H9 (cell line): ENCODE data around the gene CHCHD6. TPM values are rescaled to one million over a fixed set of nuclear protein-coding genes. Genes with fewer than 3 reads are reported as not detected.
A peak's percentile ranks its signal among the peaks of the same experiment; 100 is the strongest.

Source experiments
- DNase-seq: peaks from one replicate; pipeline ENCODE4 v3.0.0-alpha.2; 2017
- H2AFZ ChIP-seq: one replicate; pipeline ENCODE4 v1.6.1; 2013; ENCODE audit warnings: mild to moderate bottlenecking, low read length, control low read depth, moderate library complexity
- H2AK5ac ChIP-seq: 2 replicates; pipeline ENCODE4 v1.6.1; 2013; ENCODE audit warnings: low read length, control low read depth, mixed read lengths; ENCODE audit not compliant: insufficient read length
- H2BK120ac ChIP-seq: one replicate; pipeline ENCODE4 v1.6.1; 2013; ENCODE audit warnings: low read depth, mild to moderate bottlenecking, low read length, control low read depth, inconsistent platforms; ENCODE audit not compliant: poor library complexity, severe bottlenecking
- H2BK12ac ChIP-seq: 2 replicates; pipeline ENCODE4 v1.6.1; 2013; ENCODE audit warnings: low read length, control low read depth, mixed read lengths, low read depth; ENCODE audit not compliant: insufficient read length
- H2BK15ac ChIP-seq: 2 replicates; pipeline ENCODE4 v1.6.1; 2013; ENCODE audit warnings: low read depth, low read length, control low read depth
- H2BK20ac ChIP-seq: one replicate; pipeline ENCODE4 v1.6.1; 2013; ENCODE audit warnings: low read depth, mild to moderate bottlenecking, low read length, control low read depth, inconsistent platforms; ENCODE audit not compliant: poor library complexity, severe bottlenecking
- H2BK5ac ChIP-seq: 2 replicates; pipeline ENCODE4 v1.6.1; 2013; ENCODE audit warnings: low read length, control low read depth, mixed read lengths; ENCODE audit not compliant: insufficient read length
- H3K14ac ChIP-seq: 2 replicates; pipeline ENCODE4 v1.6.1; 2013; ENCODE audit warnings: low read length, control low read depth; ENCODE audit not compliant: insufficient read depth
- H3K18ac ChIP-seq: 2 replicates; pipeline ENCODE4 v1.6.1; 2013; ENCODE audit warnings: low read depth, mild to moderate bottlenecking, mixed read lengths, low read length, control low read depth; ENCODE audit not compliant: insufficient read length
- H3K23ac ChIP-seq: 2 replicates; pipeline ENCODE4 v1.6.1; 2013; ENCODE audit warnings: low read length, control low read depth, mixed read lengths, low read depth; ENCODE audit not compliant: insufficient read length
- H3K23me2 ChIP-seq: 2 replicates; pipeline ENCODE4 v1.6.1; 2013; ENCODE audit warnings: low read depth, mild to moderate bottlenecking, mixed read lengths, low read length, control low read depth; ENCODE audit not compliant: insufficient read length, poor library complexity, severe bottlenecking
- H3K27ac ChIP-seq: 2 replicates; pipeline ENCODE4 v1.5.1; 2013; ENCODE audit warnings: low read length, control low read depth, mixed read lengths, low read depth; ENCODE audit not compliant: insufficient read length
- H3K27me3 ChIP-seq: 2 replicates; pipeline ENCODE4 v1.6.1; 2013; ENCODE audit warnings: low read length, control low read depth, inconsistent platforms; ENCODE audit not compliant: insufficient read depth
- H3K4ac ChIP-seq: 2 replicates; pipeline ENCODE4 v1.6.1; 2013; ENCODE audit warnings: low read depth, mild to moderate bottlenecking, control low read depth, inconsistent platforms, low read length, moderate library complexity
- H3K4me1 ChIP-seq: 2 replicates; pipeline ENCODE4 v1.6.1; 2013; ENCODE audit warnings: low read length, control low read depth, inconsistent platforms; ENCODE audit not compliant: insufficient read depth
- H3K4me2 ChIP-seq: 2 replicates; pipeline ENCODE4 v1.6.1; 2013; ENCODE audit warnings: low read length, control low read depth, mixed read lengths; ENCODE audit not compliant: insufficient read length, insufficient read depth
- H3K56ac ChIP-seq: 2 replicates; pipeline ENCODE4 v1.6.1; 2013; ENCODE audit warnings: low read depth, mild to moderate bottlenecking, mixed read lengths, low read length, control low read depth; ENCODE audit not compliant: insufficient read length
- H3K79me1 ChIP-seq: 2 replicates; pipeline ENCODE4 v1.6.1; 2013; ENCODE audit warnings: low read depth, mild to moderate bottlenecking, moderate library complexity, low read length, control low read depth, inconsistent platforms; ENCODE audit not compliant: insufficient read depth, poor library complexity, severe bottlenecking
- H3K79me2 ChIP-seq: 2 replicates; pipeline ENCODE4 v1.6.1; 2013; ENCODE audit warnings: low read length, control low read depth, inconsistent platforms; ENCODE audit not compliant: insufficient read depth
- H3K9ac ChIP-seq: 2 replicates; pipeline ENCODE4 v1.6.1; 2013; ENCODE audit warnings: low read length, control low read depth, mixed read lengths; ENCODE audit not compliant: insufficient read length; ENCODE audit errors: extremely low read depth
- H3K9me3 ChIP-seq: one replicate; pipeline ENCODE4 v1.6.1; 2013; ENCODE audit warnings: low read depth, low read length, inconsistent platforms; ENCODE audit not compliant: control insufficient read depth
- H3T11ph ChIP-seq: one replicate; pipeline ENCODE4 v1.6.1; 2013; ENCODE audit warnings: mild to moderate bottlenecking, low read length, control low read depth, inconsistent platforms
- H4K20me1 ChIP-seq: one replicate; pipeline ENCODE4 v1.6.1; 2013; ENCODE audit not compliant: control insufficient read depth, insufficient read length, insufficient read depth
- H4K5ac ChIP-seq: 2 replicates; pipeline ENCODE4 v1.6.1; 2013; ENCODE audit warnings: low read depth, mild to moderate bottlenecking, mixed read lengths, low read length, control low read depth; ENCODE audit not compliant: insufficient read length
- H4K8ac ChIP-seq: replicated peaks from 2 replicates; pipeline ENCODE4 v1.6.1; 2013; ENCODE audit warnings: low read length, control low read depth, mixed read lengths, low read depth; ENCODE audit not compliant: insufficient read length
- H4K91ac ChIP-seq: 2 replicates; pipeline ENCODE4 v1.6.1; 2013; ENCODE audit warnings: low read depth, mild to moderate bottlenecking, moderate library complexity, mixed read lengths, low read length, control low read depth; ENCODE audit not compliant: insufficient read length
- H3K27ac Mint-ChIP-seq, 3 experiments: 2 replicates in 2 of 3; 3 replicates in 1 of 3; pipeline ENCODE4 v1.8.0; 2020 to 2021; ENCODE audit warnings: mixed read lengths in 3 of 3, mild to moderate bottlenecking in 1 of 3, moderate library complexity in 1 of 3
- H3K27me3 Mint-ChIP-seq: 2 replicates; pipeline ENCODE4 v1.8.0; 2021; ENCODE audit warnings: low read depth, mild to moderate bottlenecking, moderate library complexity, mixed read lengths
- H3K36me3 Mint-ChIP-seq, 3 experiments: 2 replicates in 2 of 3; 3 replicates in 1 of 3; pipeline ENCODE4 v1.8.0; 2020 to 2021; ENCODE audit warnings: low read depth in 3 of 3, mixed read lengths in 3 of 3; ENCODE audit not compliant: insufficient read depth in 1 of 3
- H3K4me1 Mint-ChIP-seq, 2 experiments: 2 replicates each; pipeline ENCODE4 v1.8.0; 2020; ENCODE audit warnings: mixed read lengths in 2 of 2
- H3K4me3 Mint-ChIP-seq, 2 experiments: 2 replicates in 1 of 2; 3 replicates in 1 of 2; pipeline ENCODE4 v1.8.0; 2020 to 2021; ENCODE audit warnings: mild to moderate bottlenecking in 2 of 2, mixed read lengths in 2 of 2, moderate library complexity in 1 of 2
- H3K9me3 Mint-ChIP-seq, 2 experiments: 2 replicates in 1 of 2; 3 replicates in 1 of 2; pipeline ENCODE4 v1.8.0; 2020; ENCODE audit warnings: mild to moderate bottlenecking in 2 of 2, mixed read lengths in 2 of 2, moderate library complexity in 1 of 2
- WGBS: extraction: QIAGEN DNeasy Blood & Tissue Kit; methylation state at CpG from one replicate; pipeline ENCODE4 v1.1.7; 2013; ENCODE audit warnings: missing lambda C conversion rate, low lambda C conversion rate, mixed read lengths; ENCODE audit not compliant: insufficient read length; ENCODE audit errors: extremely low coverage; 5-methylcytosine and 5-hydroxymethylcytosine counted together
- total RNA-seq: library from RNA; stranded (reverse); gene quantifications from 2 replicates; pipeline ENCODE4 v1.2.1, GENCODE V29; 2021
- TF ChIP-seq, protein P1 (sequence below): fragments of 200-600 bp; sonication (generic); conservative IDR thresholded peaks from 3 replicates; pipeline ENCODE4 v1.8.0; 2021; ENCODE audit warnings: antibody characterized with exemption, mild to moderate bottlenecking

The CHCHD6 gene
- total RNA-seq, 1 experiment from 2014 or later, result 34.2 TPM

DNA sequence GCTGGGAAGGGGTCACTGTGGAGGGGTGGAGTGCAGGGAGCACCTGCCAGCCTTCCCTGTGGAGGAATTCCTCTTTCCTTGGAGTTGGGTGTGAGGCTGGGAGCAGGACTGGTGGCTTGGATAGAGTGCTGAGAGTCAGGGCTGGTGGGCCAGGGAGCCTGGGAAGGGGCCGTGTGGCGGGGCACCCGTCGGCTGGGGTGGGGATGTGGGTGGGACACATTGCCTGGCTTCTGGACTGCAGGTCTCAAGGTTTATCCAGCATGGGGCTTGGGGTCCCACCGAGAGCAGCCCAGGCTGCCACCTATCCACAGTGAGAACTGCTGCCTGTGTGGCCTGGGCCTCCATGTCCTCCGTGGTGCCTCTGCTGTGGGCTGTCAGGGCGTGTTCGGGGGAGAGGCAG, 283.6 kb downstream of the CHCHD6 start:
- Histone ChIP-seq H2BK5ac (no peak overlapping the region), H3K14ac (no peak overlapping the region), H2AK5ac (no peak overlapping the region), H3K23me2 (no peaks in the 10 kb centered on the region), H4K8ac (no peak overlapping the region), H3T11ph (no peak overlapping the region), H3K9me3 (no peaks in the 10 kb centered on the region), H2BK15ac (no peak overlapping the region), H3K9ac (no peak overlapping the region), H3K4ac (no peak overlapping the region), H4K5ac (no peak overlapping the region), H3K27me3 (no peaks in the 10 kb centered on the region), H4K20me1 (no peaks in the 10 kb centered on the region), H3K18ac (no peak overlapping the region), H3K27ac (no peak overlapping the region), H3K79me1 (no peaks in the 10 kb centered on the region), H3K23ac (no peak overlapping the region), H3K79me2 (peaks cover 6% of the 10 kb centered on the region; the same call in 1 of the 2 replicates), H3K56ac (no peak overlapping the region), H2BK12ac (no peak overlapping the region), H2BK20ac (no peak overlapping the region), H3K4me2 (no peak overlapping the region), H2BK120ac (no peak overlapping the region), H4K91ac (no peak overlapping the region), H2AFZ (no peak overlapping the region), H3K4me1 (no peaks in the 10 kb centered on the region)
- Mint-ChIP-seq H3K27ac (peak overlapping the region in 1 of 3 experiments; percentile 66; a peak in 4 of 7 replicates), H3K4me3 (no peak overlapping the region), H3K27me3 (no peaks in the 10 kb centered on the region), H3K9me3 (no peaks in the 10 kb centered on the region), H3K4me1 (peaks cover 5 to 24% of the 10 kb centered on the region in 2 experiments), H3K36me3 (peaks cover 4 to 15% (median 13%) of the 10 kb centered on the region in 3 experiments; a peak in 6 of 7 replicates)
- TF ChIP-seq, protein P1, sequence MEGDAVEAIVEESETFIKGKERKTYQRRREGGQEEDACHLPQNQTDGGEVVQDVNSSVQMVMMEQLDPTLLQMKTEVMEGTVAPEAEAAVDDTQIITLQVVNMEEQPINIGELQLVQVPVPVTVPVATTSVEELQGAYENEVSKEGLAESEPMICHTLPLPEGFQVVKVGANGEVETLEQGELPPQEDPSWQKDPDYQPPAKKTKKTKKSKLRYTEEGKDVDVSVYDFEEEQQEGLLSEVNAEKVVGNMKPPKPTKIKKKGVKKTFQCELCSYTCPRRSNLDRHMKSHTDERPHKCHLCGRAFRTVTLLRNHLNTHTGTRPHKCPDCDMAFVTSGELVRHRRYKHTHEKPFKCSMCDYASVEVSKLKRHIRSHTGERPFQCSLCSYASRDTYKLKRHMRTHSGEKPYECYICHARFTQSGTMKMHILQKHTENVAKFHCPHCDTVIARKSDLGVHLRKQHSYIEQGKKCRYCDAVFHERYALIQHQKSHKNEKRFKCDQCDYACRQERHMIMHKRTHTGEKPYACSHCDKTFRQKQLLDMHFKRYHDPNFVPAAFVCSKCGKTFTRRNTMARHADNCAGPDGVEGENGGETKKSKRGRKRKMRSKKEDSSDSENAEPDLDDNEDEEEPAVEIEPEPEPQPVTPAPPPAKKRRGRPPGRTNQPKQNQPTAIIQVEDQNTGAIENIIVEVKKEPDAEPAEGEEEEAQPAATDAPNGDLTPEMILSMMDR, result no peak
- no peak for DNase-seq
- WGBS, result no CpG with 5 or more reads among the region's 8 CpGs
